Measurements from ENCODE around the gene CHSY1.
A peak's percentile ranks its signal among the peaks of the same experiment; 100 is the strongest.
"Not testable (repeated sequence)": the region's sequence is repeated elsewhere in the genome, so short reads cannot be mapped to it uniquely, and the experiment has no call there.

Gene CHSY1

DNA sequence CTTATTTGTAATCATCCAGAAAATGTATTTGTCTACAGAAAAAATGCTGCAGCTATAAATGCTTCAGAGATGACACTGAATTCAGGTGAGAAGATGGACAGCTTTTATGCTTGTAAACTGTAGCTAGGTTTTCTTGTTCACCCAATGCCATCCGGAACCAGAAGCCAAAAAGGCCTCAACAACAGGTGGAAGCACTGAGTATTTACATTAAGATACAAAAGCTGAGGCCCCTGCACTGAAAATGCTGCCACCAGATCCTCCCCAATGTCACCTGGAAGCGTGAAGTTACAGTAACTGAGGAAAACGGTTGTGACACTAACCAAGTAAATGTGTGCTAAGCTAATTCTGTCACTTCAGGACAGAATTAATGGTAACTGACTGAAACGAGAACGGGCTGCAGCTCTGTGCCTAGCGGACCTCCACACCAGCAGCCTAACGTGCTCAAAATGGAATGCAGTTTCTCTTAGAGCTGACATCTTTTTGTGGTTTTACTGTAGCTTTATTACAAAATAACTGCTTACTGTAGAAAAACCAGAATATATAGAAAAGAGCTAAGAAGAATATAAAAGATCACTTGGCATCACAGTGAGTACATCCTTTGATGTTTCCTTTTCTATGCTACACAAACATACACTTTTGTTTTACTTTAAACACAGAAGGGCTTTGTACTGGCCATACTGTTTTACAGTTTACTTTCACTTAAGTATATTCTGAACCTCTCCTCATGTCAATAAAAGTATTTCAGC lies 7.6 kb downstream of the CHSY1 start:
- DNase-seq (ENCODE audit: low spot score): no peak

DNA sequence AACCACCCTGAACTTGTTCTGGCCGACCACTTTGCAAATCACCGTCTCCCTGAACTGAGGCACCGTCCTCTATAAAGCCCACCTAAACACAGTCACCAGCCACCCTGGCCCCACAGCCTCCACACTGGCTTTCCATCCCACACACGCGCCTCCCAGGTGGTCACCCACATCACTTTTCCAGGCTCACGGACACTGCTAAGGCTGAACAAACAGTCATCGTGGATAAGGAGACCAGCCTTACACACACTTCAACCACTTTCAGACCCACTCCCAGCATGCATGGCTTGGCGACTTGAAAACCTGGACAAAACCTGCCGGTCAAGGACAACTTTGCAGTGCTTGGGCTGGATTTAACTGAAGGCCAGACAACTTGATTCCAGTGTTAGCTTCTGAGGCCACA lies 8.4 kb downstream of the CHSY1 start:
- no peak for DNase-seq (ENCODE audit: low spot score)

DNA sequence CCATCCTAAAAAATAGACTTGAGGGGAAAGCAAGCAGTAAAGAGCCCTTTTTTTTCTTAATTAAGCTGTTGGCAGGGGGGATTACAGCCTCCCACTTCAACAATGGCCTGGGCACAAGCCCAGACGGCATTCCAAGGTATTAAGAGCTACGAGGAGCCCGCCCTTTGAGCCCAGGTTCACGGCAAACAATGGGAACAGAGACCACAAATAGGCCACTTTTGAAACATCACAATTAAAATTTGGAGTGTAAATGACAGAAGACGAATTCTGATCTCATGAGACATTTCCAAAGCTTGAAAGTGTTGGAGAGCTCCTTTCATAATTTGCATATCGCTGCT lies 8.9 kb downstream of the CHSY1 start:
- no peak for DNase-seq (ENCODE audit: low spot score)

DNA sequence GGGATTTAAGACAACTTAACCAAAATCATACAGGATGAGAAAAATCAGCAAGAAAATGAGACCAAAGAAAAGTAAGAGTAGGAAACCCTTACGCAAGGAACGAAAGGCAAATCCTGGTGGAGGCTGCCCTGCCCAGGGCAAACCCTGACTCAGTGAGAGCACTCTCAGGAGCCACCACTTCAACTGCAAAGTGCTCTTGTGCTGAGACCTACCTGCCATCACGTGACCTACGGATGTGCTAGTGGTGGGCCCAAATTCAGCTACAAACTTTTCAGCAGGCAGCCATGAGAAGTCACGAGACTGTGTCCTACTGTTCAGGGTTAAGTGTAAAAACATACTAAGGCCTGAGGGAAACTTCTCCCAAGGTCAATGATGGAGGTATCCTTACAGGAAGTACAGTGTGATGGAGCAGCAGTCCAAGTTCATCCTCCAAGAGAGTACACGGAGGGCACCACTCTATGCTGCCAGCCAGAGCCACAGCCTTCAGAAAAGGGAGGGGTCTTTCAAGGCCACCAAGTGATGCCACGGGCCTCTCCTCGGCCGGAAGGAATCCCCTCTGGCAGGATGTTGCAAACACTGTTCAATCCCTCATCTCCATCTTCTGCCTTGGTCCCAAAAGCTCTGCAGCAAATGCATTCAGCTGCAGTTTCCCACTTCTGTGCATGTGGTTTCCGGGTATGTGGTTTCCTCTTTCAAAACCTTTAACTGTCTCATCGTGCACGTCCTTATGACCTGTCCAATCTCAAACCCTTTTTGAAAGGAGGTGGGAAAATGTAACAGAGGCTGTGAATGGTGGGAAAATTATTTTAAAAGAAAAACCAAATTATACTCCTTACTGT lies 9.5 kb downstream of the CHSY1 start:
- DNase-seq (ENCODE audit: low spot score): peak; percentile 62

DNA sequence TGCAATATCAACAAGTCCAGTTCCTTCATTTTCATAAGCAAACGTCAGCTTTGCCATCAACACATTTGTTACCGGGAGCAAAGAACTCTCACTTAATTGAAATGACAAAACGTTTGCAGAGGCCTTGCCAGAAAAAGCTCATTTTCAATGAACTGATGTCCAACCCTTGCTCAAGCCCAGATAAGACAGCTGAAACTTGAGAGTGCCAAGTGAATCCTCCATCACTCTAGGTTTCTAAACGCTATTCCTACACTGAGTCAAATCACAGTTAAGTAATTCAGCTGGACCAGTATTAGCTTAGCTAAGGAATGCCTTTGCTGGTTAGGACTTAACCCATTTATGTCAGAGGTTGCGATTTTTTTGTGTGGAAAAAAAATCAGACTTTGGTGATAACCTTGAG lies 11.5 kb downstream of the CHSY1 start:
- DNase-seq (ENCODE audit: low spot score): no peak

DNA sequence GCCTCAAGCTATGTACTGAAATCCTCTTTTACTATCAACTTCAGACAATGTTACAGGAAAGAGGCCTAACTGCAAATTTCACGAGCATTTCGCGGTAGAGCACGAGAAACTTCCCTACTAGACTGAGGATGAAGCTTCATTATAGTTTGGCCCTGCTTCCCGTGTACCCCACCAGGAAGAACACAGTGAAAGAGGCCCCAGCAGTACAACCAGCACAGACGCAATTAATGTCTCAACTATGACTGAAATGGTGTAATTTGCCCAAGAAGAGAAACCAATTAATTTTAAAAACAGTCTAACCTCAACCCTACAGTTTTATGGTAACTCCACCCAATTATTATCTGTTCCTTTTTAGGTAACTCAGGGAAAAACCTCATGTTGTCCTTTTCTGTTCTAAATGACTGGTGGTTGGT lies 12.1 kb downstream of the CHSY1 start:
- no peak for DNase-seq (ENCODE audit: low spot score)

DNA sequence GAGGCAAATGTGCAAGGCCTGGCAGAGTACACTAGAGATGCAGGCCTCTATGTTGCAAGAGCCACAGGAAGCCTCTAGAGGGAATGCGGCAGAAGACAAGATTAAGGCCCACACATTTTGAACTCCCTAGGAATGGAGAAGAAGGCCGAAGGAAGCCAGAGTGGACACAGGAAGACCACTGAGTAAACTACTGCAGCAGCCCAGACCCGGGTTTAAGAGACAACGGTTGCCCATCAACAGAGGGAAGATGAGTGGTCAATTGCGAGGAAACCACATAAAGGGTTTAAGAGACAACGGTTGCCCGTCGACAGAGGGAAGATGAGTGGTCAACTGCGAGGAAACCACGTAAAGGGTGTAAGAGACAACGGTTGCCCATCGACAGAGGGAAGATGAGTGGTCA lies 14.6 kb downstream of the CHSY1 start:
- DNase-seq (ENCODE audit: low spot score): no peak

DNA sequence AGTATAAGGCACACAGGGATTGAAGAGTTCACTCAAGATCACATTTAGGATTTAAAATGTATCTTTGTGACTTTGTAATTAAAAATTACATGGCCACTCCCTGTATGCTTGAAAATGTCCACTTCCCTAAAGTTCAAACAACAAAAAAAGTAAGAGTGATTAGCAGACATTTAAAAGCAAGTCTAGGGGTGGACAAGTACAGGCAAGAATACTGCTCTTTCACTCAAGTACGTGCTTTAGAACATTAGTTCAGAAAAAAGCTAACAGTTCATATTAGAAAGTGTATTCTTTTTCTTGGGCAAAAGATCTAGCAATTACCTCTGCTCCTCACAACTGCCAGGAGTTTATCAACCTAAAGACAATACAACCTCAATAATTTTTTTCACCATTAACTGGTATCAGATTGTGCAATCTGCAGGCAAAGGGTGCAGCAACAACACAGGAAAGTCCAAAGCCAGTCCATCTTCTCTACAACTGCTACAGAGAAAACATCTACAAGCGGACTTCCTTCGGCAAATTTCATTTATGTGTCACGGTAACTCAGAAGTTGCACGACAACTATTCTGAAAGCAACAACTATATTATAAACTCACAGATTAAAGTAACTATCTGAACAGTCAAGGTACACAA lies 18.1 kb downstream of the CHSY1 start:
- no peak for DNase-seq (ENCODE audit: low spot score)

DNA sequence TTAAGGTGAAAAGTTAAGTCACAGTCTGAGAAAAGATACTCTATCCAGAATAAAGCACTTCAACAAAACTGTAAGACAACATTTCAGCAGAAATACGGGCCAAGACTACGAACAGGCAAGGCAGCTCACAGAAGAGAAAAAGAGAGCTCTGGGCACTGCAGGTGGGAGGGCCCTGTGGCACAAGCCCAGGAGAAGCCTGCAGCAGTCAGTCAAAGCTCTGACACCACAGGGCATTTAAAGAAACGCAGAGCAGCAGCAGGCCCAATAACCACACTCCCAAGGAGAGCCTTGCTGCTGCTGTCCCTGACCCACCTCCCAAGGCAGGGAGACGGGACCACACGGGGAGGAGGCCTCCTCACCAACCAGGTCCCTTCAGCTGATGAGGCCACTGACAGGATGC lies 19.2 kb downstream of the CHSY1 start:
- DNase-seq (ENCODE audit: low spot score): no peak

DNA sequence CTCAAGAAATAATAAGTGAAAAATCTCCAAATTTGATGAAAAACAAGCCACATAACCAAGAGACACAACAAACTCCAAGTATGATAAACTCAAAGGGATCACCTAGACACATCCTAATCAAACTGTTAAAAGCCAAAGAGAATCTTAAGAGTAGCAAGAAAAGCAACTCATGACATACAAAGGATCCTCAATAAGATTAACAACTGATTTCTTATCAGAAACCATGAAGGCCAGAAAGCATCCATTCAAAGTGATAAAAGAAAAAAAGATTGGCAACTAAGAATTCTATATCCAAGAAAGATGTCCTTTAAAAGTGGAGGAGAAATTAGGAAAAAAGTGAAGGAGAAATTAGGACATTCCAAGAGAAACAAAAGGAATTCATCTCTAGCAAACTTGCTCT lies 23.5 kb downstream of the CHSY1 start:
- no peak for DNase-seq (ENCODE audit: low spot score)

DNA sequence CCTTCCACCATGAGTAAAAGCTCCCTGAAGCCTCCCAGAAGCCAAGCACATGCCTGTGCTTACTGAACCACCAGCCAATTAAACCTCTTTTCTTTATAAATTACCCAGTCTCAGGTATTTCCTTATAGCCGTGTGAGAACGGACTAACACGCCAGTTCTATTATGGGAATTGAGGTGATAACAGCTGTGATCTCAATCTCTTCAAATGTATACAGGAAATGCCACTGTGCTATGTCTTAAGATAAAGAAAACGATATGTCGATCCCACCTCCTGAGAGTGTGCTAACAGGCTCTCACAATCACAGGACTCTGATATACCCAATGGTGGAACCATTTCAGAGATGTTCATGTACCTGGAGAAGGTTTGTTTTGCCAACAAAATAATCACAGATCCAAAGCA lies 26.2 kb downstream of the CHSY1 start:
- DNase-seq (ENCODE audit: low spot score): no peak

DNA sequence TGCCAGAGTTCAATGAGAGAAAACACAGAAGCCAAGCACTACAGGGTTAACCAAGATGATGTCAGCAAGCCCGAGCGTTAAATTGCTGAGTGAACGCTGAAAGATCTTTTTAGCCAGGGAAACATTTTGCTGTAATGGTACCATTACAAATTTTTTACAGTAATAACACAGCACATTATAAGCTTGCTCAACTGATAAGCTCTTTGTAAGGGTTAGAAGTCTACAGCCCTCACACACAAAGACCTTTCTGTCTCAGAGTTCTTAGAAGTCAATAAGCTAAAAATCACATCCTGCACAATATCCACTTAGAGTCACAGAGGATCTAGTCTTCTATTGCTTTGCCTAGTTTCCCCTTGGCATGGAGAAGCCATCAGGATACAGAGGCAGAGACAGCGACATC lies 29.9 kb downstream of the CHSY1 start:
- DNase-seq (ENCODE audit: low spot score): peak; percentile 35

DNA sequence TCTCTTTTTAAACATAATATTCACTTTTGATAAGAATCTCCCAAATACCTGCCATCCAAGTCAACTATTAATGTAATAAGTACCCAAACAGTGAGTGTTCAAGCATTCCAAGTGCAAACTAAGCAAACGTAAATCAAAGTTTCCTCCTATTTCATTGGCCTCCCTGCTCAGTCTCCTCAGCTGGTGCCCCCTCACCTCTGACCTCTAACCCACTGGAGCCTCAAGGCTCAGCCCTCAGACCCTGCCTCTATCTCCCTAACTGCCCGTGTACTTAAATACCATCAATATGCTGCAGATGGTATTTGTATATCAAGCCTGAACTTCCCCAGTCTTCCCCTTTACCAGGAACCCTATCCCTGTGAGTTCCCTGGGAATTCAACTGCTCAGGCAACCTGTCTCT lies 31.8 kb downstream of the CHSY1 start:
- no peak for DNase-seq (ENCODE audit: low spot score)

DNA sequence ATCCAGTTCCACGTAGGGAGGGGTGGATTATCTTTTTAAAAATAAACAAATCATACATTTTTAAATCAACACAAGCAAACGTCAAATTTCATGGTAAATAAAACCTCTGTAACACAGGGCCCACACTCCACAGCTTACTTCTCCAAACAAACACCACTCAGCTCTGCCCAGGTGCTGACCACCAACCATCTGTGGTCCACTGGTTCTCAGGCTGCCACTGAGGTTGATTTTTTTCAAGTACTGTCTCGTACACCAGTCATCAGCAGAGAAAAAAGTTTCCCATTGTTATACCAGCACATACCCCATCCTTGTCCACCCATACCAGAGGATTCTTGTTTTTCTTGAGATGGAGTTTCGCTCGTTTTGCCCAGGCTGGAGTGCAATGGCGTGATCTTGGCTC lies 32.4 kb downstream of the CHSY1 start:
- DNase-seq (ENCODE audit: low spot score): no peak

DNA sequence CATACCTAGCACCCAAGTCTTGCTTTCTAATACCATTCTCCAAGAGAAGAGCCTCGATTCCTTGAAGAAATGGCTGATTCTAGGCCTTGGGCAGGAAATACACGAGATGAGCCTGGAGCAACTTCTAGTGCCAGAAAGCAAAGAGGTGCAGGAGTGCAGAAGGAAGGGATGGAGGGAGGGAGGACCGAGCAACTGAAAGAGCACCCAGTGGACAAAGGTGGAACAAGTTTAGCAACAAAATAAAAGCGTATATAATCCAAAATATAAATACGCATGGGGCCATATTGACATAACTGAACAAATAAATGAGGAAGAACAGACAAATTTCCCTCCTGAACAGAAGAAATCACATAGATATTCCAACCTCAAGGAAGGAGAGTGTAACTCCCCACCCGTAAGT lies 34.4 kb downstream of the CHSY1 start:
- no peak for DNase-seq (ENCODE audit: low spot score)

DNA sequence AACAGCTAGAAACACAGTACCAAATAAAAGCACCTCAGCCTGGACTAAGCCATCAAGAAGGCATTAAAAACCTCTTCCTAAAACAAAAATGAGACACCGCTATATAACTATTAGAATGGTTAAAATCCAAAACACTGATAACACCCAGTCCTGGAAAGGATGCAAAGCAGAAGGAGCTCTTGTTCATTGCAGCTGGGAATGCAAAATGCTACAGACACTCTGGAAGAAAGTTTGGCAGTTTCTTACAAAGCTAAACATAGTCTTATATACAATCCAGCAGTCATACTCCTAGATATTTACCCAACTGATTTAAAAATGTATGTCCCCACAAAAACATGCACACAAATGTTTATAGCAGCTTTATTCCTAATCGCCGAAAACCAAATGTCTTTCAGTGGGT lies 35.7 kb downstream of the CHSY1 start:
- DNase-seq (ENCODE audit: low spot score): no peak

DNA sequence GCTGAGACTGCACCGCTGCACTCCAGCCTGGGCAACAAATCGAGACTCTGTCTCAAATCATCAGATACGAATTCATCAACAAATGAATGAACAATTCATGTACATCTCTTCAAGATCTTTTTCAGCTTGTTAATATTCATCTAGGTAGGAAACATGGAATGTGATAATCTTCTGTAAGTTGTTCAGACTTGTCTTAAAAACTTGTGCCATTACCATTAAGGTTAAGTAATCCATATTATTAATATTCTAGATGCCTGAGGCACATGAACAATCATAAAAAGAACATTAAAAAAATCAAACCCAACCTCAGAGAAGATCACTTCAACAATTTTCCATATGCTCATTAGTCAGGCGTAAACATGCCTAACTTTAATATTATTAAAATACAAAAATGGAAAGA lies 36.2 kb downstream of the CHSY1 start:
- no peak for DNase-seq (ENCODE audit: low spot score)

DNA sequence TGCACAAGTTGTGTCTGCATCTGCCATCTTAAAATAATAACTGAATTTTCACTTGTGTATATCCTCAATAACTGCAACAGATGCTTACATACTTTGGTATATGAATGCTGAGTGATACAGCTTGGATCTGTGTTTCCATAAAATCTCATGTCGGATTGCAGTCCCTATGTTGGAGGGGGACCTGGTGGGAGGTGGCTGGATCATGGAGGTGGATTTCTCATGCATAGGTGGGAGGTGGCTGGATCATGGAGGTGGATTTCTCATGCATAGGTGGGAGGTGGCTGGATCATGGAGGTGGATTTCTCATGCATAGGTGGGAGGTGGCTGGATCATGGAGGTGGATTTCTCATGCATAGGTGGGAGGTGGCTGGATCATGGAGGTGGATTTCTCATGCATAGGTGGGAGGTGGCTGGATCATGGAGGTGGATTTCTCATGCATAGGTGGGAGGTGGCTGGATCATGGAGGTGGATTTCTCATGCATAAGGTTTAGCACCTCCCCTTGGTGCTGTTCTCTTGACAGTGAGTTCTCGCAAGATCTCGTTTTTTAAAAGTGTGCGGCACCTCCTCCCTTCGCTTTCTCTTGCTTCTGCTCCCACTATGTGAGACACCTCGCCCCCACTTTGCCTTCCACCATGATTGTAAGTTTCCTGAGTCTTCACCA lies 37.3 kb downstream of the CHSY1 start:
- DNase-seq (ENCODE audit: low spot score): not testable (repeated sequence)

DNA sequence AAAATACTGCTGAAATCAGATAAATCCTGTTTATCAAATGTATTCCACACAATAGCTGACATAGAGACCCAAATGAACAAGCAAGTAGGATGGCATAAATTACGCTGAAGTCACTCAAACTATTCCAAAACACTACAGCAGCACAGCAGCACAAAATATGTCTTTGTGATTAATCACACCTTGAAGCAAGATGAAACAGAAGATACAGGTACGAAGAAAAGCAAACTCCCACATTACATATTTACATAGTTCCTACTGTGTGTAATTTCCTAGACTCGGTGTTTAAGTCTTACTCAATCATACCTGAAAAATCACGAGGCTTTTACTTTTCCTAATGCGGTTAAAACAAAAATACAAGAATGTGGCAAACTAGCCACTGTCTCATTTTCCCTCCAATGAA lies 38.3 kb downstream of the CHSY1 start:
- no peak for DNase-seq (ENCODE audit: low spot score)

DNA sequence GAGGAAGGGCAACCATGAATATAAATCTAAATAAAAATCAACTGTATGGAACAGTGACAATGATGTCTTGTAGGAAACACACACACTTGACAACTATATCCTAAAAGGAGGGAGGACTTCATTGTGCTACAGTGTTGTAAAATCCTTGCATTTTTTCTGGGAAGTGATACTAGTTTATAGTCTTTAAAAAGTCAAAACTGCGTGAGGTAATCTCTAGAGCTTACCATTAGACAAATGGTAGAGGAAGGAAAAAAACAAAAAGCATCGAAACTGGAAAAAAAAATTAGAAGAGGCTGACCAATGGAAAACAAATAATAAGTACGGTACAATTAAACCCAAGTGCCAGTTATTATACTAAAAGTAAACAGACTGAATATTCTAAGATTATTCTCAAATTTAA lies 38.7 kb downstream of the CHSY1 start:
- no peak for DNase-seq (ENCODE audit: low spot score)

DNA sequence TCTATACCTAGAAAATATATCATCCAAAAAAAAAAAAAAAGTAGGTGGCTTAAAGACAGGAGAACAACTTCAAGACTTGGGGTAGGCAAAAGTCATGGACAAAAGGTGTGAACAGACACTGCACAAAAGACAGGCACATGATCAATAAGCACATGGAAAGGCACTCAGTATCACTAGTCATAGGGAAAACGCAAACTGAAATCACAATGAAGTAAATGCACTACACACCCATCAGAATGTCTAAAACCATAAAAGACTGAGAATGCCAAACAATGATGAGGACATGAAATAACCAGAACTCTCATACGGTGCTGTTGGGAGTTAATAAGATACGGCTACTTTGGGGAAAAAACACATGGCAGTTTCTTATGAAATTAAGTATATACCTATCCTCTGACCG lies 40.0 kb downstream of the CHSY1 start:
- DNase-seq (ENCODE audit: low spot score): no peak

DNA sequence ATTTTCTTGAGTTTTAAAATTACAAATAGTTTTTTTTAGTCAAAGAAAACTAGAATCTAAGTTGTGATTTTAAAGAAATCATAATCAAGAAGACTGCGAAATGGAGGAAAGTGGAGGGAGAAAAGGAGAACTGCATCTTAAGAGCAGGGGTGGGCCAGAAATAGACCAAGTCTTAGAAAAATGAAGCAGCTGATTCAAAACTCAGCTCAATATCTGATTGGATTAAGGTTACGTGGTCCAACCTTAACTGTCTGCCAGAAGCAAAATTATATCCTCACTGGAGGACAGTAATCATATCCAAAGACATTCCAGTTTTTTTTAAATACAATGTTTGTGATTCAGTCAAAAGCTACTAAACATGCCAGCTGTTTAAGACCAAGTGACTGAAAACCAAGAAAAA lies 41.4 kb downstream of the CHSY1 start:
- DNase-seq (ENCODE audit: low spot score): peak; percentile 30

DNA sequence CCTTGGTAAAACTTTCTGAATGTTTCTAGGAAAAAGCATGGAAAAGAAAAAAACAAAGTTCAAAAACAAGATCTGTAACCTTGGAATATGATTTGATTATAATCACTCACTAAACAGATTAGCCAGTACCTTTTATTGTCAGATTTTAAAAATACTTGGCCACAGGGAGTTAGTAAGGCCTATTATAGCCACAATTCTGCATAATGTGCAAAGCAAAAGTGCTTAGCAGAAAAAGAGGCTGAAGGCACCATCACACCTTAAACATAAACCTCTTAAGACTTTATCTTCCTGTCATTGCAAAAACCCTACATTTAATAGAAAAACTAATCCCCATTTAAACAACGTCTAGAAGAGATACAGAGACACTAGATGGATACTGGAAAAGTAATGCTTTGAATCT lies 41.8 kb downstream of the CHSY1 start:
- DNase-seq (ENCODE audit: low spot score): no peak
